A549 treated with ZK216348 at 1 μM for 4 hours (cell line): ENCODE measurements around the gene AKR7A2. TPM values are rescaled to one million over a fixed set of nuclear protein-coding genes. Genes with fewer than 3 reads are reported as not detected.

Source experiments
- total RNA-seq: library from RNA; stranded (reverse); fragments of 200-300 nt; extraction: Qiagen RNA extraction; gene quantifications from 5 replicates; pipeline ENCODE4 v1.2.3, GENCODE V29; 2022; ENCODE audit warnings: low read depth

The AKR7A2 gene
- total RNA-seq = 27.4 to 54.5 TPM (median 50.7 TPM) in 5 replicates

DNA sequence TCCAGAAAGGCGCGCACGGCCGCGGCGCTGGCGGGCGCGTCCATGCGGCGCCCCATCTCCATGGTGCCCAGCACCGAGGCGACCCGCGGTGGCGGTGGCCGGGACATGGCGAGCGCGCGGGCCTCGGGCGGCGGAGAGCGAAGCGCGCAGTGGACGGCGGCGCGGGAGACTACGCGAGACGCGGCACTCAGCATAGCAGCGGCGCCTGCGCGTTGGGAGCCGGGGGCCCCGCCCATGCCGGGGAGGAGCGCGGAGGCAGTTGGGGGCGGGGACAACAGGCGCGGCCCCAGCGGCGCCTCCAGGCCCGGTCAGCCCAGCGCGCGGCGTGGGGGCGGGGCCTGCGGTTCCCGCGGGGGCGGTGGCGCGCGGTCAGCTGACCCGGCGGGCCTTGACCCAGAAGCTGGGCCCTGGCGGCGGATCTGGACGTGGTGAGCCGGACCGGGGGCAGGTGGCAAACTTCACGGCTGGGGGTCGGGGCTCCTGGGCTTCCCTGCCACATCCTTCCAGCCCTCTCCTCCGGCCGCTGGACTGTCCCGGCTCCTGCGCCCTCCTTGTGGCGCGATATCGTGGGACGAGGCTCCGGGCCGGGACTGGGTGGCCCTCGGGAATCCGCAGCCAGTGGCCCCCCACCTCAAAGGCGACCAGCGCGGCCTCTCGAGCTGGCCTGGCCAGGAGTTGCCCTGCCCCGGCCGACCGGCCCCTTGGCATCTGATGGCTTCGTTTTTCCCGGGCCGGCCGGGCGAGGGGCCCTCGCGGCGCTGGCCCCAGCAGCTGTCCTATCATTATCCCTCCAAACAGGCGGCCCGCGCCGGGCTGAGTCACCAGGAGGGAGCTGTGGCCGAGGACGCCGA is at the start of gene AKR7A2, which contains the start of gene SLC66A1:
Gene AKR7A2 (minus strand): TSS at position 214 of the 851 bp plus-strand sequence. CDS start 20 bp downstream, at position 194.
Gene SLC66A1 (plus strand): TSS at position 396 of the 851 bp plus-strand sequence. CDS start 5,352 bp downstream, outside the sequence.

DNA sequence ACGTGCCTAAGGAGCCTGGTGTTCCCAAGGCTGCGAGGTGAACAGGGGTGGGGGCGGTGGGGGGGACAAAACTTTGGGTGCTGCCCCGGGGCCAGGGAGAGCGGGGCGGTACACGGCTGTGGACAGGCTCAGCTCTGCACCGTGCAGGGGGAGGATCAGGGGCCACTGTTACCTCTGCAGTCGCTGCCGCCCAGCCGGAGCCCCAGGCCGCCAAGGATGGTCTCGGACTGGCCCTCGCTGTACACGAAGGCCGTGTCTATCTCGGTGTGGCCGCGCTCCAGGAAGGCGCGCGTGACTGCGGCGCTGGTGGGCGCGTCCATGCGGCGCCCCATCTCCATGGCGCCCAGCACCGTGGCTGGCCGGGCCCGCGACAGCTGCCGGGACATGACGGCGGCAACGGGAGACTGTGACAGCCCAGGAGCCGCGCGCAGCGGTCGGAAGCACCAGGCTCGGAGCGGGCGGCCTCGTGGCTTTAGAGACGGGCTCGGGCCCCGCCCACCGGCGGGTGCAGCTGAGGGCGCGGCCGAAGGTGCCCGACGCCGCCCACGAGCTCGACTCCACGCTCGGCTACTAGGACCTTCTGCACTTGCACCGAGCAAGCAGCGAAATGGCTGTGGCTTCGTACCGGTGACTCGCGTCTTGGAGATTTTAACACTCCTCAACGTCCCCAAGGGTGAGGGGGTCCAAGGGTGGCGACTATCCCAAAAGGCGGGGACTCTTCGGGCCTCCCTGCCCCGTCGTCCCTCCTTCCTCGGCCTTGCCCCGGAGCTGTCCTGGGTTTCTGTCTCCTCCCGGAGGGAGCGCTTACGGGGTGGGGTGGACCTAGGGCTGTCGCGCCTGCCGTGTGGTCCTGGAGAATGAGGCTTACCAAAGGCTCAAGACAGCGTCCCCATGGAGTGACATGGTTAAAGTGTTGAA is 23.4 kb downstream of the AKR7A2 start, which contains the start of gene AKR7A3:
Gene AKR7A3 (minus strand): TSS at position 447 of the 918 bp plus-strand sequence. CDS start 61 bp downstream, at position 386.

Other genes starting within 250 kb of the AKR7A2 start
- 73.2 to 128 TPM (median 106 TPM) in 5 replicates for gene UBR4, start 101.9 kb downstream of the AKR7A2 start, total RNA-seq
- 22.4 to 39.2 TPM (median 35.3 TPM) in 5 replicates for gene EMC1, start 60.6 kb downstream of the AKR7A2 start, total RNA-seq
- 65.2 to 73.2 TPM (median 68.7 TPM) in 5 replicates for gene MRTO4, start 60.3 kb downstream of the AKR7A2 start, total RNA-seq
- gene AKR7A3, start 23.4 kb downstream of the AKR7A2 start, total RNA-seq = 0.18 to 0.37 TPM (median 0.24 TPM) in 5 replicates
- gene SLC66A1, start 182 bp upstream of the AKR7A2 start, total RNA-seq = 14.3 to 23.8 TPM (median 21.6 TPM) in 5 replicates
- 216 to 232 TPM (median 229 TPM) in 5 replicates for gene CAPZB, start 173.4 kb upstream of the AKR7A2 start, total RNA-seq